Upper lobe of left lung (tissue), 6 donors: Measurements from ENCODE around the gene KDM1A. TPM values are rescaled to one million over a fixed set of nuclear protein-coding genes. Genes with fewer than 3 reads are reported as not detected.

Experiments
- ATAC-seq, 2 donors: fragments of 200-7000 bp; cut with Tn5 transposase; one replicate each; pipeline ENCODE4 v1.9.1; 2022; ENCODE audit warnings: mild to moderate bottlenecking in 2 of 2, moderate library complexity in 2 of 2; ENCODE audit not compliant: low FRiP score in 2 of 2
- DNase-seq, 2 donors: peaks; one replicate each; pipeline ENCODE4 v3.0.0-alpha.2; 2019 to 2020
- H3K27ac ChIP-seq, 4 donors: fragments of 200-600 bp; sonication (generic); one replicate each; pipeline ENCODE4 v1.5.1; 2016 to 2019
- H3K27me3 ChIP-seq, 4 donors: fragments of 200-600 bp; sonication (generic); one replicate each; pipeline ENCODE4 v1.5.1; 2017 to 2019
- H3K36me3 ChIP-seq, 4 donors: fragments of 200-600 bp; sonication (generic); one replicate each; pipeline ENCODE4 v1.5.1; 2016 to 2019
- H3K4me1 ChIP-seq, 4 donors: fragments of 200-600 bp; sonication (generic); one replicate each; pipeline ENCODE4 v1.5.1; 2018 to 2019
- H3K4me3 ChIP-seq, 4 donors: fragments of 200-600 bp; sonication (generic); one replicate each; pipeline ENCODE4 v1.5.1; 2017 to 2019; ENCODE audit warnings: mild to moderate bottlenecking in 2 of 4, moderate library complexity in 1 of 4
- H3K9me3 ChIP-seq, 4 donors: fragments of 200-600 bp; sonication (generic); one replicate each; pipeline ENCODE4 v1.5.1; 2018 to 2019
- EP300 ChIP-seq, 4 donors: sonication (generic); formaldehyde crosslinking; IDR thresholded peaks; one replicate each; pipeline ENCODE4 v1.5.1; 2017; ENCODE audit warnings: antibody characterized with exemption in 4 of 4, control low read depth in 2 of 4
- POLR2A ChIP-seq, 4 donors: fragments of 450-650 bp; IDR thresholded peaks; one replicate each; pipeline ENCODE4 v1.5.1; 2016 to 2017; ENCODE audit warnings: antibody characterized with exemption in 4 of 4, mild to moderate bottlenecking in 2 of 4
- POLR2AphosphoS5 ChIP-seq, 2 donors: sonication (generic); formaldehyde crosslinking; IDR thresholded peaks; one replicate each; pipeline ENCODE4 v1.5.1; 2017; ENCODE audit warnings: antibody characterized with exemption in 2 of 2
- WGBS, 2 donors: methylation state at CpG; one replicate each; pipeline ENCODE4 v1.1.5; 2017 to 2018; 5-methylcytosine and 5-hydroxymethylcytosine counted together
- total RNA-seq, 6 donors: library from RNA; depleted of rRNA in 4 of 6; stranded (reverse); fragments of >200 nt in 4 of 6; gene quantifications; one replicate each; pipeline versions ENCODE4 v1.1.0 to v1.2.1, GENCODE V29; 2016 to 2021
- TF ChIP-seq, protein P1 (sequence below), 6 experiments: fragments of 450-650 bp in 4 of 6; fragments of 200-600 bp in 2 of 6; sonication (generic) in 2 of 6; IDR thresholded peaks; one replicate each; pipeline ENCODE4 v1.5.1; 2016 to 2019; ENCODE audit warnings: antibody characterized with exemption in 6 of 6
- donor health status: DM: no; HTN: no; CAD: no; lungs with moderate emphysema.
- donor health status: DM: no; HTN: yes; CAD: no; lungs with severe emphysema.

The KDM1A gene
- 10 to 100 TPM; 29.0 to 56.7 (median 42.6) TPM for total RNA-seq

DNA sequence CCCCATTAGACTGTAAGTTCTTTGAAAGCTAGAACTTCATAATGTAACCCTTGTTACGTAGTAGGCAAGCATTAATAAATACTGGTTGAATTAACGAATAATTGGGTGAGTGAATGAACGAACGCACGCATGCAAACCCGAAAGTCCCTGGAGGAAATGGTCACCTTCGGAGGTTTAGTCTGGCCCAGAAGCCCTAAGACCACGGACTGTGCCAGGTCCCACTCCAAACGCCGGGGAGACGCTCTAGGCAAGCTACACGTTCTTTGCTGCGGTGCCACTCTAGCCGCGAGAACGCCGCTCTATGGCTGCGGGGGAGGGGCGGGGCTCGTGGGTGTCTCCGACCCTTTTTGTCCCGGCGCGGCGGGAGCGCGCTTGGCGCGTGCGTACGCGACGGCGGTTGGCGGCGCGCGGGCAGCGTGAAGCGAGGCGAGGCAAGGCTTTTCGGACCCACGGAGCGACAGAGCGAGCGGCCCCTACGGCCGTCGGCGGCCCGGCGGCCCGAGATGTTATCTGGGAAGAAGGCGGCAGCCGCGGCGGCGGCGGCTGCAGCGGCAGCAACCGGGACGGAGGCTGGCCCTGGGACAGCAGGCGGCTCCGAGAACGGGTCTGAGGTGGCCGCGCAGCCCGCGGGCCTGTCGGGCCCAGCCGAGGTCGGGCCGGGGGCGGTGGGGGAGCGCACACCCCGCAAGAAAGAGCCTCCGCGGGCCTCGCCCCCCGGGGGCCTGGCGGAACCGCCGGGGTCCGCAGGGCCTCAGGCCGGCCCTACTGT lies at the start of gene KDM1A:
Gene KDM1A, plus strand, starts transcription at position 375 of the 769 bp plus-strand sequence. Its CDS starts 129 bp downstream, at position 504.
- Histone ChIP-seq H3K27ac (peak within 1 kb of the TSS; percentile 81 to 92 (median 88)), H3K9me3 (no peaks in the 10 kb centered on the region), H3K4me1 (peaks cover 14 to 24% (median 19%) of the 10 kb centered on the region in 4 donors), H3K4me3 (peak within 1 kb of the TSS; percentile 80 to 98 (median 85)), H3K27me3 (no peaks in the 10 kb centered on the region), H3K36me3 (no peaks in the 10 kb centered on the region)
- DNase-seq (peak; percentile 98 to 99), ATAC-seq (peak; percentile 99 to 100)
- TF ChIP-seq POLR2AphosphoS5 (IDR thresholded peaks at IDR 0.05) (peak; percentile 80 to 90), POLR2A (IDR thresholded peaks at IDR 0.05) (peak in 3 of 4 donors; percentile 60 to 87 (median 86)), EP300 (IDR thresholded peaks at IDR 0.05) (no peak)
- TF ChIP-seq, protein P1, sequence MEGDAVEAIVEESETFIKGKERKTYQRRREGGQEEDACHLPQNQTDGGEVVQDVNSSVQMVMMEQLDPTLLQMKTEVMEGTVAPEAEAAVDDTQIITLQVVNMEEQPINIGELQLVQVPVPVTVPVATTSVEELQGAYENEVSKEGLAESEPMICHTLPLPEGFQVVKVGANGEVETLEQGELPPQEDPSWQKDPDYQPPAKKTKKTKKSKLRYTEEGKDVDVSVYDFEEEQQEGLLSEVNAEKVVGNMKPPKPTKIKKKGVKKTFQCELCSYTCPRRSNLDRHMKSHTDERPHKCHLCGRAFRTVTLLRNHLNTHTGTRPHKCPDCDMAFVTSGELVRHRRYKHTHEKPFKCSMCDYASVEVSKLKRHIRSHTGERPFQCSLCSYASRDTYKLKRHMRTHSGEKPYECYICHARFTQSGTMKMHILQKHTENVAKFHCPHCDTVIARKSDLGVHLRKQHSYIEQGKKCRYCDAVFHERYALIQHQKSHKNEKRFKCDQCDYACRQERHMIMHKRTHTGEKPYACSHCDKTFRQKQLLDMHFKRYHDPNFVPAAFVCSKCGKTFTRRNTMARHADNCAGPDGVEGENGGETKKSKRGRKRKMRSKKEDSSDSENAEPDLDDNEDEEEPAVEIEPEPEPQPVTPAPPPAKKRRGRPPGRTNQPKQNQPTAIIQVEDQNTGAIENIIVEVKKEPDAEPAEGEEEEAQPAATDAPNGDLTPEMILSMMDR (IDR thresholded peaks at IDR 0.05), result peak in 2 of 6 experiments; percentile 28 to 48
- 1% methylated on average over 18 to 47 of the region's 85 CpGs for WGBS, 2 donors

DNA sequence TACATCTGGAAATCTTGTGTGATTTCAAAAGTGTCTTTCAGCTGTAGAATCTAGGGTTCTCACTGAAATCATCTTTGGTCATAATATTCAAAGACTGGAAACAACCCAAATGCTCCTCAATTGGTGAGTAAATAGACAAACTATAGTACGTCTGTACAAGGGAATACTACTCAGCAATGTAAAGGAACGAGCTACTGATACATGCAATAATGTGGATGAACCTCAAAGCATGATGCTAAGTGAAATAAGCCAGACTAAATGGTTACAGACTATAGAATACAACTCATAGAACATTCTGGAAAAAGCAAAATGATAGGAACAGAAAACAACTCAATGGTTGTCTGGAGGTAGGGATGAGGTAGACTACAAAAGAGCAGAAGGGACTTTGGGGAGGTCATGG lies 49.2 kb upstream of the KDM1A start:
- no peak for ATAC-seq
- Histone ChIP-seq H3K27me3 (no peaks in the 10 kb centered on the region), H3K36me3 (no peaks in the 10 kb centered on the region), H3K4me1 (peaks cover 0 to 5% (median 0%) of the 10 kb centered on the region in 4 donors), H3K9me3 (peaks cover 0 to 5% (median 0%) of the 10 kb centered on the region in 4 donors), H3K27ac (no peak overlapping the region), H3K4me3 (no peak overlapping the region)
- no peak for DNase-seq
- 81 to 84% methylated on average over 2 of the region's 2 CpGs for WGBS, 2 donors
- no peak for TF ChIP-seq EP300 (IDR thresholded peaks at IDR 0.05)

DNA sequence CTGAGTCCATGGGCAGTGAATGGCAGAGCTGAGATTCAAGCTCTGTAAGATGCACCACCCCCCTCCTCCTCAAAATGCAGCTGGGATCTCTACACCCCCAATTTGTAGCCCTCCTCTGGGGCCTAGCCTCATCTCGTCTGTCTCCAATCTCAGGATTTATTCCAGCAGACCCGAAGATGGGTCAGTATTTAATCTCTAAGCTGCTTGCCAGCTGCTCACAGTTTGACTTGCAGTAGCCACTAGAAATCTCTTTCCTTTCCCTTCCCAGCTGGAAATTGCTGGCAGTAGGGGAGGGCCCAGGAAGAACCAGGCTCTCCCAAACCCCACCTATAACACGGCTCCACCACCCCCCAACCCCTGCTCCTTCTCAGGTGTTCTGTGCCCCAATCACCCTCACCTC lies 48.1 kb upstream of the KDM1A start:
- 47 to 70% methylated on average over 3 of the region's 3 CpGs for WGBS, 2 donors
- peaks cover 0 to 5% (median 0%) of the 10 kb centered on the region in 4 donors for H3K4me1 ChIP-seq
- no peaks in the 10 kb centered on the region for H3K36me3 ChIP-seq
- H3K27me3 ChIP-seq, result no peaks in the 10 kb centered on the region
- peaks cover 0 to 3% (median 0%) of the 10 kb centered on the region in 4 donors for H3K9me3 ChIP-seq
- ATAC-seq (no peak), DNase-seq (no peak)
- no peak overlapping the region for H3K4me3 ChIP-seq
- H3K27ac ChIP-seq, result no peak overlapping the region
- TF ChIP-seq EP300 (IDR thresholded peaks at IDR 0.05) (no peak), POLR2AphosphoS5 (IDR thresholded peaks at IDR 0.05) (no peak), POLR2A (IDR thresholded peaks at IDR 0.05) (no peak)
- TF ChIP-seq, protein P1 (IDR thresholded peaks at IDR 0.05), result no peak

DNA sequence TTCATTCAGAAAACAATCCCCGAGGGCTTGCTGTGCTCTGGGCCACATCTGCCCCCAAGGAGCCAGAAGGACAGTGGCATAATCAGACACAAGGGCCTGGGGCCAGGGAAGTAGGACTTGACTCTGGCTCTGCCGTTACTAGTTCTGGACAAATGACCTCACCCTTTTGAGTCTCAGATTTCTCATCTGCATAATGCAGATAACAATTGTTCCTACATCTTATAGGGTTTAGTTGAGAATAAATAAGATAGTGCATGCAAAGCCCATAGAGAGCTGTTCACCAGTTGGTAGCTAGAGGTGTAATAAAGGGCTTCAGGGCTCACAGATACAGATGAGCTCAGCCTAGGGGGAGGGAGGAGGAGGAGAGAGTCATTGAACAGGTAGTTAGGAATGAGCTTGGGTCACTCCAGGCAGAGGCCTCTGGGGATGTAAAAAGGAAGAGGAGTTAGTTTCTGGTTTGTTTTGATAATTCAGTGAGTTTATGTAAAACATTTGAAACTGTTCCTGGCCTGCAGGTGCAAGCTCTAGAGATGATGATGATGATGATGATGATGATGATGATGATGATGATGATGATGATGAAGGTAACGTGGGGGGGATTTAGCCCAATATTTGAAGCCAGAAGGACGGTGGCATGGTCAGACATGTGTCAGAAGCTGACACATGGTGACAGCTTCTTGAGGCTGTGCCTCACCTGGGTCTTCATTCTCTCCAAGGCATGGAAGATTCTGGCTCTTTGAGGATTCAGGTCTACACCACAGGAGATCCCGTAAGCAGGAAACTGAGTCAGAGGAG lies 47.5 kb upstream of the KDM1A start:
- ATAC-seq, result no peak
- TF ChIP-seq EP300 (IDR thresholded peaks at IDR 0.05) (no peak), POLR2AphosphoS5 (IDR thresholded peaks at IDR 0.05) (no peak), POLR2A (IDR thresholded peaks at IDR 0.05) (no peak)
- TF ChIP-seq, protein P1 (IDR thresholded peaks at IDR 0.05), result no peak
- DNase-seq, result peak in 1 of 2 donors; percentile 2
- 61 to 74% methylated on average over 5 of the region's 5 CpGs for WGBS, 2 donors
- Histone ChIP-seq H3K36me3 (no peaks in the 10 kb centered on the region), H3K27ac (no peak overlapping the region), H3K4me1 (peaks cover 0 to 5% (median 0%) of the 10 kb centered on the region in 4 donors), H3K4me3 (no peak overlapping the region), H3K9me3 (no peaks in the 10 kb centered on the region), H3K27me3 (no peaks in the 10 kb centered on the region)

DNA sequence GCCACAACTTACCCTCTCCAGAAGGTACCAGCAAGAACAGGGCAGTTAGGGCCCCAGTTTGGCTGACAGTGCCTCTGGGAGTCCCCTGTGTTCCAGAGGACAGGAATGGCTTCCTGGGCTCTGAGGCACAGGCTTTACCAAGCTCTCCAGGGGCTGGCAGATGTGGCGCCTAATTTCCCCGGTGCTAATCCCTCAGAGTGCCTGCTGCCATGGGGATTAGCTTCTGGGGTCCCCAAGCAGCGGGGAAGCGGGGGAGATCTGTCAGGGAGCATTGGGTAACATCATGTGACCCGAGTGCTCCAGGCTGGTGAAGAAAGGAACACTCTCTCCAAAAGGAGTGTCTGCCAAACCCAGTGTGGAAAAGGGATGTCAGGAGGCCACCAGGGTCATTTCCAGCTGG lies 46.5 kb upstream of the KDM1A start, which contains the start of gene LACTBL1:
Gene LACTBL1, minus strand, starts transcription at position 107 of the 400 bp plus-strand sequence. CDS start 550 bp downstream, outside the sequence.
- ATAC-seq, result no peak
- H3K9me3 ChIP-seq, result no peaks in the 10 kb centered on the region
- H3K4me3 ChIP-seq, result no peak within 1 kb of the TSS
- no peak within 1 kb of the TSS for H3K27ac ChIP-seq
- TF ChIP-seq, protein P1 (IDR thresholded peaks at IDR 0.05), result no peak
- no peak for TF ChIP-seq POLR2A (IDR thresholded peaks at IDR 0.05)
- TF ChIP-seq POLR2AphosphoS5 (IDR thresholded peaks at IDR 0.05), result no peak
- no peak for TF ChIP-seq EP300 (IDR thresholded peaks at IDR 0.05)
- no peaks in the 10 kb centered on the region for H3K27me3 ChIP-seq
- WGBS, 2 donors, result 77 to 87% methylated on average over 3 to 5 of the region's 5 CpGs
- peaks cover 0 to 5% (median 0%) of the 10 kb centered on the region in 4 donors for H3K4me1 ChIP-seq
- H3K36me3 ChIP-seq, result no peaks in the 10 kb centered on the region
- no peak for DNase-seq
